ENCODE data around the gene CISH.

The CISH gene

DNA sequence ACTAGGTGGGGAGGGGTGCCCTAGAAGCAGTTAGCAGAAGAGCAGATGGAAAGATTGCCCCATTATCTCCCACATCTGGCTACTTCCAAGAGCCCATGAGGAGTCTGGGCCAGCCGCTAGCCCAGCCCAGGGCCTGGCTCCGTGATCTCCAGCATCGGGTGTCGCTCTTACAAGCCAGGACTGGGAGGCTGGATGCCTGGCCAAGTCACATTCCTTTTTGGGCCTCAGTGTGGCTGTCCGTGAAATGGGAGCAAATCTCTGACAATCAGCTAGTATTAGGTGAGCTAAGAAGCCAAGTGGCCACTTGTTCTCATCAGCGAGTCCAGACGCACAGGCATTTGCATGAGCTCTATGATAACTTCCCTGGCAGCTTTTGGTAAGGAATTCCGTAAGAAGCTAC is 39.9 kb upstream of the CISH start:
- no peak for TF ChIP-seq JUND (IDR thresholded peaks at IDR 0.05; ENCODE audit: low read depth)
- DNase-seq (ENCODE audit: low read depth in 1 of 2, low spot score in 1 of 2), result no peak
- in situ Hi-C loops (cut with HindIII; ENCODE audit: low pct_unique_long_range_greater_than_20kb, low sequenced_read_pairs), result no loop called here

DNA sequence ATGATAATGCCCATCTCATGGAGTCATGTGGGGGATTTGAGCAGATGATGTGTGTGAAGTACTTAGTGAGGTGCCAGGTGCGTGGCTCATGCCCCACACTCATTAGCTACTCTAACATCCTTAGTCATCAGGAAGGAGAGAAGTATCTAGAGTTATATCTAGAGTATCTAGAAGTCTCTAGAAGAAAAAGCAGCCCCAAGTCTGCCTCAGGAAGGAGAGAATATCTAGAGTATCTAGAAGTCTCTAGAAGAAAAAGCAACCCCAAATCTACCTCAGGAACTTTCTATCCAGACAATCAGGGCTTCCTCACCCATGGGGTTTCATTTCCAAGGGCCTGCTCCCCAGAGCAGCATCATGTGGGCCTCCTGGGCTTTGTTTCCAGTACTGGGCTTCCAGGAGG is 38.4 kb upstream of the CISH start:
- no peak for TF ChIP-seq JUND (IDR thresholded peaks at IDR 0.05; ENCODE audit: low read depth)
- in situ Hi-C loops (cut with HindIII; ENCODE audit: low pct_unique_long_range_greater_than_20kb, low sequenced_read_pairs), result no loop called here
- no peak for DNase-seq (ENCODE audit: low read depth in 1 of 2, low spot score in 1 of 2)

DNA sequence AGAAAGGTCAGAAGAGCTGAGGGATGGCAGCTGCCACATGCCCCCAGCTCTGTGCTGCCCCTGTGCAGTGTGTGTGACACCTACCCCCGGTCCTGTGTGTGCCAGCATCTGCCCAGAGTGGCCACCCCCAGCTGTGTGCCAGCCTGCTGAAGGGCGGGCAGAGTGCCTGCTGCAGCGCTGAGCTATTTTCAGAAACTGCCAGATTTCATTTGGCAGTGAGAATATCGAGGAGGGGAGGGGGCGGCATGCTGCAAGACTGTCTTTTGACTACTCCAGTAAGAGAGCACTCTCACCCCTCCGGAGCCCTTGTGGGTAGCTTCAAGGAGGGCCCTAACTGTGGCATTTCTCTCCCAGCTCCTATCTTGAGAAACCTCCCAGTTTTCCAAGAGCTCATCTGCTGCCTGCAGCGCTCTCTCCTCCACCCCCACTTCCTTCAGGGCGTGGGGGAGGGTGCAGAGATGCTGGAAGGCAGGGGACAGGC is 37.9 kb upstream of the CISH start:
- DNase-seq (ENCODE audit: low read depth in 1 of 2, low spot score in 1 of 2), result no peak
- in situ Hi-C loops (cut with HindIII; ENCODE audit: low pct_unique_long_range_greater_than_20kb, low sequenced_read_pairs), result no loop called here
- no peak for TF ChIP-seq JUND (IDR thresholded peaks at IDR 0.05; ENCODE audit: low read depth)

GRCh38 chr3:50648944-50649343 is 37.4 kb upstream of the CISH start:
- no peak for DNase-seq (ENCODE audit: low read depth in 1 of 2, low spot score in 1 of 2)
- TF ChIP-seq JUND (IDR thresholded peaks at IDR 0.05; ENCODE audit: low read depth), result no peak
- in situ Hi-C loops (cut with HindIII; ENCODE audit: low pct_unique_long_range_greater_than_20kb, low sequenced_read_pairs), result no loop called here

DNA sequence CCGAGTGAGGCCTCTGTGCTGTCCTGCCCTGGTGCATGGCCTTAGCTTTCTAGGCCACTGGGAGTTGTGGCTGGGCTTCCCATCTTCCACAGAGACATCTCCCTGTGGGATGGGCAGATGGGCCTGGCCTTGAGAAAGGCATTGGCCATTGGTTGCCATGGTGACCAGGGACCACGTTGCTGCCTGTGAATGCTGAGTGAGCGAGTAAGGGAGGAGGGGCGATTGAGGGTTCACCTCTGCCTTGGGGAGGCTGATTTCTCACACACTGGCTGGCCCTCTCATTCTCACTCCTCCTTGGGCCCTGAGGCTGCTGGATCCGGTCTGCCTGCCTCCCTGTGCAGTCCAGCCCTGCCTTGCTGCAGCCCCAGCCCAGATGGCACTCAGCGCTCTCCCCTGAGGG is 36.7 kb upstream of the CISH start:
- in situ Hi-C loops (cut with HindIII; ENCODE audit: low pct_unique_long_range_greater_than_20kb, low sequenced_read_pairs), result no loop called here
- TF ChIP-seq JUND (IDR thresholded peaks at IDR 0.05; ENCODE audit: low read depth), result no peak

DNA sequence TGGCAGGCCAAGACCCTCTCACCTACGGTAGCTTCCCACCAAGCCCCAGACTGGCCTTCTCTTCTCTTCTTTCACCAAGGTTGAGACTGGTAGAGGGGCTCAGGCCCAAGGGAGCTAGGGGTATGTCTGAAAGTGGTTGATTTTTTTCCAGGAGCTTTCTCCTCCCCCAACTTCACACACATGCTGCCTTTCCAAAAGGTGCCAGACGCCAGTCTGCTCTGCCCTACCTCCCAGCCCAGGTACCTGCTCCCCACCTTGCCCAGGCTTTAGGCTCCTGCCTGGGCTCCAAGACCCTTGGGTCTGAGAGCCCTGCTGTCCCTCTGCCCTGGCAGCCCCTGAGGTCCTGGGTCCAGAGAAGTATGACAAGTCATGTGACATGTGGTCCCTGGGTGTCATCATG is 33.8 kb upstream of the CISH start:
- no peak for TF ChIP-seq JUND (IDR thresholded peaks at IDR 0.05; ENCODE audit: low read depth)
- no peak for DNase-seq (ENCODE audit: low read depth in 1 of 2, low spot score in 1 of 2)
- in situ Hi-C loops (cut with HindIII; ENCODE audit: low pct_unique_long_range_greater_than_20kb, low sequenced_read_pairs), result no loop called here

More for the DNA sequence above, 36.7 kb upstream of the CISH start:
- no peak for DNase-seq (ENCODE audit: low read depth in 1 of 2, low spot score in 1 of 2)

DNA sequence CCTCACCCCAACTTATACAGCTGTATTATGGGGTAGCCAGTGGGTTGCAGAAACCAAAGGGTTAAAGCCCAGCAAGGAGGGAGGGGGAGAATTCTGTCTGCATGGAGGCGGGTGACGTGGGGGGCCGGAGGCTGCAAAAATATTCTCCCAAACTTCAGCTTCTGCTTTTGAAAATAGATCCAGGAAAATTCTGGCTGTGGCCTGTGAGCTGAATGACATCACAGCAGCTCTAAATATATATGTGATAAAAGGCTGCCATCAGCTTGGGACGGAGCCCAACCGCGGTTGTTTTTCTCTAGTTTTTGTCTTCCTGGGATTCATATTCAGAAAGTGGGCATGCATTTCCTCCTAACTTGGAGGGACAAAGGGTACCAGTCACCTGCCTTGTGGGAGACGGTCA is 33.0 kb upstream of the CISH start:
- DNase-seq (ENCODE audit: low read depth in 1 of 2, low spot score in 1 of 2), result no peak
- in situ Hi-C loops (cut with HindIII; ENCODE audit: low pct_unique_long_range_greater_than_20kb, low sequenced_read_pairs), result no loop called here
- no peak for TF ChIP-seq JUND (IDR thresholded peaks at IDR 0.05; ENCODE audit: low read depth)

- TF ChIP-seq JUND (IDR thresholded peaks at IDR 0.05; ENCODE audit: low read depth), result no peak
- DNase-seq (ENCODE audit: low read depth in 1 of 2, low spot score in 1 of 2), result no peak
- in situ Hi-C loops (cut with HindIII; ENCODE audit: low pct_unique_long_range_greater_than_20kb, low sequenced_read_pairs), result no loop called here
Measured at GRCh38 chr3:50642382-50642781, 30.8 kb upstream of the CISH start.

DNA sequence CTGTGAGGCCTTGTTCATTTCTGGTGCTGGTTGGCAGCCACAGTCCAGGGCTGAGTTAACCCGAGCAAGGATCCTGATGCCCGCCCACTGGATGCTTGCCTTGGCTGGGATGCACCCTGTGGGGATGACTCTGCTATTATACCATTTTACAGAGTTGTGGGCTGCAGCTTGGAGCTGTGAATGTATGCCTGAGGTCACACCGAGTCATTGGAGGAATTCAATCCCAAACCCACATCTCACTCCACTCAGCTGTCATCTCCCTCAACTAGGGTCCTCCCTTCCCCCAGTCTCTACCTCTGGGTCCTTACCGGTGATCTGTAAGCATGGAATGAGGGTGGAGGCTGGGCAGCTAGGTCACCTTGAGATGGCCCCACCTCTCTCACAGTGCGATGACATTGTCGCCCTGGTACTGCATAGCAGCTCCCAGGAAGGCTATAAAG is 27.5 kb upstream of the CISH start:
- no peak for TF ChIP-seq JUND (IDR thresholded peaks at IDR 0.05; ENCODE audit: low read depth)
- in situ Hi-C loops (cut with HindIII; ENCODE audit: low pct_unique_long_range_greater_than_20kb, low sequenced_read_pairs), result no loop called here
- DNase-seq (ENCODE audit: low read depth in 1 of 2, low spot score in 1 of 2), result no peak

GRCh38 chr3:50637945-50638344 is 26.4 kb upstream of the CISH start:
- in situ Hi-C loops (cut with HindIII; ENCODE audit: low pct_unique_long_range_greater_than_20kb, low sequenced_read_pairs), result no loop called here
- no peak for TF ChIP-seq JUND (IDR thresholded peaks at IDR 0.05; ENCODE audit: low read depth)
- no peak for DNase-seq (ENCODE audit: low read depth in 1 of 2, low spot score in 1 of 2)

GRCh38 chr3:50637011-50637410 is 25.4 kb upstream of the CISH start:
- no peak for TF ChIP-seq JUND (IDR thresholded peaks at IDR 0.05; ENCODE audit: low read depth)
- in situ Hi-C loops (cut with HindIII; ENCODE audit: low pct_unique_long_range_greater_than_20kb, low sequenced_read_pairs), result no loop called here
- no peak for DNase-seq (ENCODE audit: low read depth in 1 of 2, low spot score in 1 of 2)

GRCh38 chr3:50635066-50635465 is 23.5 kb upstream of the CISH start:
- no peak for DNase-seq (ENCODE audit: low read depth in 1 of 2, low spot score in 1 of 2)
- in situ Hi-C loops (cut with HindIII; ENCODE audit: low pct_unique_long_range_greater_than_20kb, low sequenced_read_pairs), result no loop called here
- TF ChIP-seq JUND (IDR thresholded peaks at IDR 0.05; ENCODE audit: low read depth), result no peak

- DNase-seq (ENCODE audit: low read depth in 1 of 2, low spot score in 1 of 2), result no peak
- TF ChIP-seq JUND (IDR thresholded peaks at IDR 0.05; ENCODE audit: low read depth), result no peak
- in situ Hi-C loops (cut with HindIII; ENCODE audit: low pct_unique_long_range_greater_than_20kb, low sequenced_read_pairs), result no loop called here
Measured at GRCh38 chr3:50633230-50633790, 21.7 kb upstream of the CISH start.

DNA sequence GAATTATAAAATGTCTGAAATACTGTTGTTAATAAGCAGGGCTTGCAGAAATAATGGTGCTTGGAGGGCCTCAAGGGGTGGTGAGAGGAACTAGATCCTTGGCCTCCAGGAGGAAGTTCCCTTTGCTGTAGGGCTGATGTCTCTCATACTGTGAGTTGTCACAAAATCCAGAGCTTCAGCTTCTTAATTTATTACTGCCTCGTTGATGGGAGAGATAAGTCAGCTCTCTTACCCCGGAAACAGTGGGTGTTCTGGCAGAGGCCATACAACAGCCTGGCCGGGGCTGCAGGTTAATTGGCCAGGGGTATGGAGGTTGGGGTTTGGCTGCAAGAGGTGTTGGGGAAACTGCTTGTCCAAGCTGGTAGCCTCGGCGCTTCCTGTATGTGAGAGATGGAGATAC is 20.9 kb upstream of the CISH start:
- in situ Hi-C loops (cut with HindIII; ENCODE audit: low pct_unique_long_range_greater_than_20kb, low sequenced_read_pairs), result no loop called here
- TF ChIP-seq JUND (IDR thresholded peaks at IDR 0.05; ENCODE audit: low read depth), result no peak
- DNase-seq (ENCODE audit: low read depth in 1 of 2, low spot score in 1 of 2), result peak in 1 of 2 experiments; percentile 47
